ENCODE measurements around the gene TMEM101. TPM values are rescaled to one million over a fixed set of nuclear protein-coding genes. Genes with fewer than 3 reads are reported as not detected.

Gene TMEM101
- total and polyA plus RNA-seq, 2 of the 13 experiments (the other 11 are each of a cell fraction or from before 2014, with no cell fraction given), result 72.0 to 100 TPM

GRCh38 chr17:44010966-44011647 is 3.7 kb downstream of the TMEM101 start (continued):
- 0 out of 2 replicates have a peak, but pooled peaks have one; percentile 32 for TF ChIP-seq ZFP90 (CRISPR knock-in tag; IDR thresholded peaks at IDR 0.05; ENCODE audit: borderline replicate concordance)
- no peak for TF ChIP-seq HDAC2 (CRISPR knock-in tag; IDR thresholded peaks at IDR 0.05)
- no peak for TF ChIP-seq TBP (CRISPR knock-in tag; IDR thresholded peaks at IDR 0.05)
- TF ChIP-seq ZBTB40 (IDR thresholded peaks at IDR 0.05), result no peak
- TF ChIP-seq ZBTB40 (CRISPR knock-in tag; IDR thresholded peaks at IDR 0.05), result no peak
- peak; percentile 45 for TF ChIP-seq TEAD3 (CRISPR knock-in tag; optimal IDR thresholded peaks at IDR 0.05; ENCODE audit: borderline replicate concordance)

Measured in HepG2 (cell line).